ENCODE results near the gene OTULIN.

OTULIN gene

GRCh38 chr5:14664270-14665100 lies at the start of gene OTULIN:
OTULIN (plus strand) TSS chr5:14664718; CDS start chr5:14664826, 108 bp downstream.
- DNase-seq, result peak; percentile 90

- no peak for DNase-seq
Measured at GRCh38 chr5:14615365-14615764, 49.2 kb upstream of the OTULIN start.

GRCh38 chr5:14617441-14617840 lies 47.1 kb upstream of the OTULIN start:
- DNase-seq, result no peak

GRCh38 chr5:14627270-14627669 lies 37.2 kb upstream of the OTULIN start:
- DNase-seq, result no peak

GRCh38 chr5:14628346-14628745 lies 36.2 kb upstream of the OTULIN start:
- peak; percentile 44 for DNase-seq

GRCh38 chr5:14630671-14631070 lies 33.8 kb upstream of the OTULIN start:
- DNase-seq, result no peak

- no peak for DNase-seq
Measured at GRCh38 chr5:14635656-14636055, 28.9 kb upstream of the OTULIN start.

- no peak for DNase-seq
Measured at GRCh38 chr5:14640765-14641164, 23.8 kb upstream of the OTULIN start.

- no peak for DNase-seq
Measured at GRCh38 chr5:14644623-14645237, 19.8 kb upstream of the OTULIN start.

GRCh38 chr5:14650052-14650451 lies 14.5 kb upstream of the OTULIN start:
- DNase-seq, result no peak

- DNase-seq, result no peak
Measured at GRCh38 chr5:14655146-14655741, 9.3 kb upstream of the OTULIN start.

GRCh38 chr5:14656898-14657297 lies 7.6 kb upstream of the OTULIN start:
- no peak for DNase-seq

- no peak for DNase-seq
Measured at GRCh38 chr5:14659821-14660607, 4.5 kb upstream of the OTULIN start.

GRCh38 chr5:14660833-14661232 lies 3.7 kb upstream of the OTULIN start:
- DNase-seq, result no peak

- DNase-seq, result no peak
Measured at GRCh38 chr5:14662721-14663260, 1.7 kb upstream of the OTULIN start.

GRCh38 chr5:14663734-14664269 lies 716 bp upstream of the OTULIN start:
- DNase-seq, result no peak

GRCh38 chr5:14665101-14665822 lies 744 bp downstream of the OTULIN start:
- peak; percentile 27 for DNase-seq

GRCh38 chr5:14665949-14666348 lies 1.4 kb downstream of the OTULIN start:
- DNase-seq, result peak; percentile 69

GRCh38 chr5:14666357-14666756 lies 1.8 kb downstream of the OTULIN start:
- no peak for DNase-seq

GRCh38 chr5:14667290-14667689 lies 2.8 kb downstream of the OTULIN start:
- DNase-seq, result no peak

- DNase-seq, result no peak
Measured at GRCh38 chr5:14667770-14668169, 3.3 kb downstream of the OTULIN start.

- no peak for DNase-seq
Measured at GRCh38 chr5:14668181-14668591, 3.7 kb downstream of the OTULIN start.
